ENCODE results near the gene LKAAEAR1.

DNA sequence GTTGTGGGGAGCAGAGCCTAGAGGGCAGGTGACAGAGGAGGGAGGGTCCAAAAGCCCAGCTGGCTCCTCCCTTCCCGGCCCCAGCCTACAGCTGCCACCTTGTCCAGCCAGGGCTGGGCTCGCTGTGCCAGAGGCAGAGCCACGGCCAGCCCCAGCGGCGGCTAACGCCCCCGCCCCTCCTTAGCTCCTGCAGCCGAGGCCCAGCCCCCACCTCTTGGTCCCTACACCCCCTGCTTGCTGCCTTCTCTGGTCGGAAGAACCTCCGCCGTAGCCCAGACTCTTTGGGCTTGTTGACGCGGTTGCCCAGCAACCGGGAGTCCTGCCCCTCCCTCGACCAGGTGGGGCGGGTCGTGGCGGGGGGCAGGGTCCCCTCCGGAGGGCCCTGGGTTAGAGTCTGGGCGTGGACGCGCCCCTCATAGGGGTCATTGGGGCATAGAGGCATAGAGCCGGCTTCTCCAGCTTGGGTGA, 521 bp upstream of the LKAAEAR1 start:
- no peak for TF ChIP-seq KLF1 (tag; IDR thresholded peaks at IDR 0.05)
- no peak for TF ChIP-seq SP1 (CRISPR knock-in tag; IDR thresholded peaks at IDR 0.05)
- no peak for TF ChIP-seq FOXM1 (IDR thresholded peaks at IDR 0.05; ENCODE audit: low read depth)
- no peak for TF ChIP-seq FOXM1 (CRISPR knock-in tag; IDR thresholded peaks at IDR 0.05; ENCODE audit: low read depth)
- TF ChIP-seq, protein P1, sequence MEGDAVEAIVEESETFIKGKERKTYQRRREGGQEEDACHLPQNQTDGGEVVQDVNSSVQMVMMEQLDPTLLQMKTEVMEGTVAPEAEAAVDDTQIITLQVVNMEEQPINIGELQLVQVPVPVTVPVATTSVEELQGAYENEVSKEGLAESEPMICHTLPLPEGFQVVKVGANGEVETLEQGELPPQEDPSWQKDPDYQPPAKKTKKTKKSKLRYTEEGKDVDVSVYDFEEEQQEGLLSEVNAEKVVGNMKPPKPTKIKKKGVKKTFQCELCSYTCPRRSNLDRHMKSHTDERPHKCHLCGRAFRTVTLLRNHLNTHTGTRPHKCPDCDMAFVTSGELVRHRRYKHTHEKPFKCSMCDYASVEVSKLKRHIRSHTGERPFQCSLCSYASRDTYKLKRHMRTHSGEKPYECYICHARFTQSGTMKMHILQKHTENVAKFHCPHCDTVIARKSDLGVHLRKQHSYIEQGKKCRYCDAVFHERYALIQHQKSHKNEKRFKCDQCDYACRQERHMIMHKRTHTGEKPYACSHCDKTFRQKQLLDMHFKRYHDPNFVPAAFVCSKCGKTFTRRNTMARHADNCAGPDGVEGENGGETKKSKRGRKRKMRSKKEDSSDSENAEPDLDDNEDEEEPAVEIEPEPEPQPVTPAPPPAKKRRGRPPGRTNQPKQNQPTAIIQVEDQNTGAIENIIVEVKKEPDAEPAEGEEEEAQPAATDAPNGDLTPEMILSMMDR (IDR thresholded peaks at IDR 0.05 in 2 of 3, conservative IDR thresholded peaks at IDR 0.05 in 1 of 3; ENCODE audit: insufficient read depth in 2 of 3, low read depth in 1 of 3, low read length in 3 of 3), result no peak
- TF ChIP-seq ETV6 (IDR thresholded peaks at IDR 0.05; ENCODE audit: borderline replicate concordance in 1 of 2, low read depth in 2 of 2, low read length in 1 of 2), result no peak
- TF ChIP-seq ETV6 (CRISPR knock-in tag; IDR thresholded peaks at IDR 0.05; ENCODE audit: borderline replicate concordance), result no peak
- TF ChIP-seq, protein P2, sequence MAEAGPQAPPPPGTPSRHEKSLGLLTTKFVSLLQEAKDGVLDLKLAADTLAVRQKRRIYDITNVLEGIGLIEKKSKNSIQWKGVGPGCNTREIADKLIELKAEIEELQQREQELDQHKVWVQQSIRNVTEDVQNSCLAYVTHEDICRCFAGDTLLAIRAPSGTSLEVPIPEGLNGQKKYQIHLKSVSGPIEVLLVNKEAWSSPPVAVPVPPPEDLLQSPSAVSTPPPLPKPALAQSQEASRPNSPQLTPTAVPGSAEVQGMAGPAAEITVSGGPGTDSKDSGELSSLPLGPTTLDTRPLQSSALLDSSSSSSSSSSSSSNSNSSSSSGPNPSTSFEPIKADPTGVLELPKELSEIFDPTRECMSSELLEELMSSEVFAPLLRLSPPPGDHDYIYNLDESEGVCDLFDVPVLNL (CRISPR knock-in tag; IDR thresholded peaks at IDR 0.05; ENCODE audit: low read depth), result no peak
- TF ChIP-seq FOSL1 (tag; conservative IDR thresholded peaks at IDR 0.05), result no peak

Measured in K562 (cell line).